GM15510 (cell line): ENCODE measurements around the gene DLG2.

ENCODE experiments used
- POLR2A ChIP-seq: IDR thresholded peaks from 3 replicates; pipeline ENCODE4 v1.6.1; 2011; ENCODE audit warnings: borderline replicate concordance; ENCODE audit not compliant: insufficient read length; ENCODE audit errors: extremely low read depth

The DLG2 gene

DNA sequence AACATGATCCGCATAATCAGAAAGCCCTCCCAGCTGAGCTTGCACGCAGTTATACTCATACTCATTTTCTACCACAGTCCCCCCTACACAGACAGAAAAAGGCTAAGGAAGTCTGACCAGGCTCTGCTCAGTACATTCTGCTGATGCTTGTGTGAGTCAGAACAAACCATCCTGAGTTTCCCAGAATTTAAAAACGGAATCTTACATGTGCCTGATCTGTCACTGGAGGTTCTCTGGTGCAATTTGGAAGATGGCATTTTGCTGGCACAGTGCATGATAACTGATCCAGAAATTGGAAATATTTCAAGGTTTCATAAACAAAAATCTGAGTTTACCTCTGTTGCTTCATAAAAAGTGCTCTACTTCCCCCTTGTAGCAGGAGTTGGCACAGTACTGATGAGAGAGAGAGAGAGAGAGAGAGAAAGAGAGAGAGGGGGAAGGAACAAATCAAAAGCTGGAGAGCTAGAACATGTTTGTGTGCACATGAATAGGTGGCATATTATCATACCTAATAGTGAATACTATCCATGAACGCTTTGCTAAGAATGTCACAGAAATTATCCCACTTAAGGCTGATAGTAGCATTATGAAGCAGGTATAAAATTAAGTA, 1085.3 kb downstream of the DLG2 start:
- TF ChIP-seq POLR2A: no peak

DNA sequence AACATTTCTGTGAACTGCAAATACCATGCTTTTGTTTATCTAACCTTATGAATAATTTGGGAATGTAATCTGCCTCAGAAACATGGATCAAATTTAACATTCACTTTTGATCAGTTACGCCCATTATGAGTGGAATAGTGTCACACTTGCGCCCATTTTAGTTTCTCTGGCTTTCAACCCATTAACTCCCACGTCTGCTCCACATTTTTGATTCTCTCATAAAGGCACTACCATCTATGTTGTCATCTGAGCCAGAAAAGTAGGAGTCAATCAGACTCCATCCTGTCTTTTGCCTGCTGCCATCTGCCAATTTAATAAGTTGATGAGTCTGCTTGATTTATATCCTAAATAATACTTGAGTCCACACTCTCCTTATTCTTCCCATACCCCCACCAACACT, 1090.7 kb downstream of the DLG2 start:
- TF ChIP-seq POLR2A: no peak

DNA sequence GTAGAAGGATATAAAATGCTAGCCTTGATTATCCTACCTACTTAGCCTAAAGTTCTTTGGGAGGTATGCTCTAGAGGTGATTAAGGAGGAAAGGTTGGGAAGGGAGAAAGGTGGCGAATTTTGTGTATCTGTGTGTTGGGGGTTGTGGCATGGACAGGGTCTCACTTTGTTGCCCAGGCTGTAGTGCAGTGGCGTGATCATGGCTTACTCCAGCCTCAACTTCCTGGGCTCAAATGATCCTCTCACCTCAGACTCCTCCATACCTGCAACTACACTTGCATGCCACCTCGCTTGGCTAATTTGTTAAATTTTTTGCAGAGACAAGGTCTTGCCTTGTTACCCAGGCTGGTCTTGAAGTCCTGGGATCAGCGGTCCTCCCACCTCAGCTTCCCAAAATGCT, 1094.8 kb downstream of the DLG2 start:
- no peak for TF ChIP-seq POLR2A

- TF ChIP-seq POLR2A: no peak
Measured at GRCh38 chr11:84526250-84526649, 1100.9 kb downstream of the DLG2 start.

GRCh38 chr11:84524422-84525051, 1102.6 kb downstream of the DLG2 start:
- TF ChIP-seq POLR2A: no peak

DNA sequence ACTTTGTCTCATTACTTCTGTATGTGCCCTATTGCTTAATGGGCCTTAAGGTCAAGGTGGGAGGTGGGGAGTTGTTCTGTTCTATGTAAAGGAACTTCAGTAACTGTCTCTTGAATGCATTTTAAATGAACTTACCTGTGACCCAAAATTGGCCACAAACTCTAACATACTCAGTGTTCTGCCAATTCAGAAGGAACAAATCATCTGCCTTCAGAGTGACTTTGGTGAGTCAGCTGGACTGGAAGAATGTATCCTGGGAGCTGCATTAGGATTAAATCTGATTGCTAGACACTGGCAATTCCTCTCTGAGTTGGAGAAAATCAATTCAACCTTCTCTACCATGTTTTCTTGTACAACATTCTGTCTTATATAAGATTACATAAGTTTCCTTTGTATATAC, 1104.8 kb downstream of the DLG2 start:
- TF ChIP-seq POLR2A: no peak

DNA sequence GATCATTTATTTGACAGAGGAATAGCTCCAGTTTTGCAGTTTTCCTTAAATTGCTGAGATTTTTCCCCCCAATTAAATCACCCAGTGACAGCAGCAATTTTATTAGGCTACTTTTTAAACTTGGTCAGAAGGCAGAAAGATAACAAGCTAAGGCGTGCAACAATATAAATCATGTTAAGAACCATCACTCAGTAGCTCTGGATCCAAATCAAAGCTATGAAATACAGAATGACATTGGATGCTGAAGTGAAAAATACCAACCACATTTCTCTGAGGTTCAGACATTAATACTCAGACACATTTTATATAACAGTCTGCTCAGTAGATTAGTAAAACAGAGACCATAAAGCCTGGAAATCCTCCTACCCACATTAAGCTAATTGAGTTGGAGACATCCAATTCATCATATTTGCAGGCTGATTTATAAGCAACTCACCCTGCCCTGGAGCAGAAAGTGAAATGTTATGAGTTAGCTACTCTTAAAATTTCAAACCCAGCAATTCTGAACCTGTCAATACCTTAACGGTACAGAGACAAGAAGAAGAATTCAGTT, 1108.4 kb downstream of the DLG2 start:
- no peak for TF ChIP-seq POLR2A

DNA sequence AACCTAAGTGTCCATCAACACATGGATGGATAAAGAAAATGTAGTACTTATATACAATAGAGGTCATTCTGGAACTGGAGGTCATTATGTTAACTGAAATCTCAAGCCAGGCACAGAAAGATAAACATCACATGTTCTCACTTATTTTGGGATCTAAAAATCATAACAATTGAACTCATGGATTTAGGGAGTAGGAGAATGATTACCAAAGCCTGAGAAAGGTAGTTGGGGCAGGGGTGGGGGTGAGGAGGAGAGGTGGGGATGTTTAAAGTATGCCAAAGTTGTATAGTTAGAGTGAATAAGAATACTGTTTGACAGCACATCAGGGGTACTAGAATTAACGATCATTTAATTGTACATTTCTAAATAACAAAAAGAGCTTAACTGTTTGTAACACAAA, 1112.7 kb downstream of the DLG2 start:
- TF ChIP-seq POLR2A: no peak

GRCh38 chr11:84503503-84503902, 1123.6 kb downstream of the DLG2 start:
- TF ChIP-seq POLR2A: no peak

DNA sequence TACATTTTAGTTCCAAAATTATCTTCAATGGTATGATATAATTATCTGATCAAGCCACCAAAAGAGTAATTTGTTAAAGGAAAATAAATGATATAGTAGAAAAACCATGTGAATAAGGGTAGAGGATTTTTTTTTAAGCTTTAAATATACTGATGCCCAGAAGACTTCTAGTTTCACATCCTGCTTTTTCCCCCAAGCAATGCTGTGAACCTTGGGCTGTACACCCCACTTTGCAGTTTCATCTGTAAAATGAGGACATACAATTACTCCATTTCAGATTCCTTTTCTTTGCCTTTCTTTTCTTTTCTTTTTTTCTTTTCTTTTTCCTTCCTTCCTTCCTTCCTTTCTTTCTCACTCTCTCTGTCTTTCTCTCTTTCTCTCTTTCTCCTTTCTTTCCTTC, 1125.4 kb downstream of the DLG2 start:
- no peak for TF ChIP-seq POLR2A

DNA sequence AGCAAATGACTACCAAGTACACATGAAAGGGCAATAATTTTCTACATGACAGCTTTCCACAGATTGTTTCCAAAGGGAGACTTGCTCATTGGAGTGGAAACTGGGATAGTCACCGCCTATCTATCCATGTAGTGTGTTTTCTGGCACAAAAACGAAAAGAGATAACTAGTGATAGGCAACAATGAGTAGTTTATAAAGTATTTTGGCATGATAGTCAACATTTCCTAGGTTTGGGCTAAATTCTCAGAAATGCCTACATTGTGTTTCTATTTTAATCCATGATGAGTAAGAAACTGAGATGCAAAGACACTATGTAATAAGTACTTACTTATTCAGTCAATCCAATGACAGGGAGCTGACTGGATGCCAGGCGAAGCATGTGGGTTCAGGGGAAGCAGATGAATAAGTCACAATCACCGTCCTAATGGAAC, 1129.1 kb downstream of the DLG2 start:
- no peak for TF ChIP-seq POLR2A

- no peak for TF ChIP-seq POLR2A
Measured at GRCh38 chr11:84497181-84497580, 1130.0 kb downstream of the DLG2 start.

DNA sequence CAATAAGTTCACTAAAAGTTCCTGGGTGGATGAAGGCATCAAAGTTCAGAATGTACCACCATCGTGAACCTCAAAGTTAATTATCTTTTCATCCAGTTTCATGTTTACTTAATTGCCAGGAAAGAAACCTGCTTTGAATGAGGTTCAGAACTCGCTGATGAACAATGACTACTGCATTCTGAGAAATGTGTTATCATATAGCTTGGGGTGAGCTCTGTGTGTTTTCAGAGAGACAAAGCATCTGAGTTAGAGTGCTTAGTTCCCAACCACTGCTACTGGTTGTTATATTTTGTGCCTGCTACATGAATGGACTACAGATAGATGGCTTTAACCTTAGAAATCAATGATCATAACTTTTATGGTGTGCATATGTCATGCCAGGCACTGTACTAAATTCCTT, 1131.0 kb downstream of the DLG2 start:
- no peak for TF ChIP-seq POLR2A

DNA sequence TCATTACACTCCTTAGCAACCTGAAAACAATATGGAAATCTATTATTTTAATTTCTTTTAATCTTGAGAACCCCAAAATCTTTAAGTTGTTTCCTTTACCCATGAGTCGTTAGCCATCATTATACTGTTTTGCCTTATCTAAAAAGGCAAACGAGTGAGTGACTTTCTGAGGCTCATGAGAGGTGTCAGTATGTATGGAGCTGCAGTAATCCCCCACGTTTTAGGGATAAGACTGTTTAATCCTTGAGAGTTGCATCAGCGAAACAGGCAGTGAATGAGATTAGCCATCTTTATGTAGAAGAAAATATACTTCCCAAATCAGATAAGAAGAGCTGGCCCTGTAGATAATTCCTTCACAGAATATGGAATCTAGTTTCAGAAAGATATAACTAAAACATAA, 1147.0 kb downstream of the DLG2 start:
- no peak for TF ChIP-seq POLR2A

- no peak for TF ChIP-seq POLR2A
Measured at GRCh38 chr11:84476581-84476980, 1150.6 kb downstream of the DLG2 start.

GRCh38 chr11:84471501-84471900, 1155.6 kb downstream of the DLG2 start:
- TF ChIP-seq POLR2A: no peak

GRCh38 chr11:84468235-84468634, 1158.9 kb downstream of the DLG2 start:
- TF ChIP-seq POLR2A: no peak

GRCh38 chr11:84465040-84465439, 1162.1 kb downstream of the DLG2 start:
- no peak for TF ChIP-seq POLR2A

DNA sequence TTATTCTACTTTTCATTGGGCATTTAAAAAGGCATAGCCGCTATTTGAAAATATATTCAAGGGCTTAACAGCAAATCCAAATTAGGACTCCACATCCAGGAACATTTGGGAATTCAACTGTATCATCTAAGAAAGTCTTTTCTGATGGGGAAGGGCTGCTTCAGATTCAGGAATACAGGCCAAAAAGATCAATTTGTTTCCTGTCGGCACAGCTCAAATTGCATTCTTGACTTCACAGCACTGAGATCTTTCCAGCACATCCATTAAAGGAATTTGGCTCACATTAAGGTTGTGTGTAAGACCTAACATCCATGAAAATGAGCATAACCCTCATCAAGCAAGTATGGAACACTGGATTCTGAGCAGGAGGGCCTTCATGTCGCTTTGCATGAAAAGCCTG, 1171.5 kb downstream of the DLG2 start:
- no peak for TF ChIP-seq POLR2A
